HG02852 (cell line): ENCODE results near the gene ZNF165.
"Not testable (repeated sequence)": the region's sequence is repeated elsewhere in the genome, so short reads cannot be mapped to it uniquely, and the experiment has no call there.

Source experiments
- ATAC-seq: cut with Tn5 transposase; IDR thresholded peaks from one replicate; pipeline ENCODE4 v1.9.1; 2021; ENCODE audit warnings: mild to moderate bottlenecking, moderate library complexity; ENCODE audit not compliant: unreplicated experiment

The ZNF165 gene

DNA sequence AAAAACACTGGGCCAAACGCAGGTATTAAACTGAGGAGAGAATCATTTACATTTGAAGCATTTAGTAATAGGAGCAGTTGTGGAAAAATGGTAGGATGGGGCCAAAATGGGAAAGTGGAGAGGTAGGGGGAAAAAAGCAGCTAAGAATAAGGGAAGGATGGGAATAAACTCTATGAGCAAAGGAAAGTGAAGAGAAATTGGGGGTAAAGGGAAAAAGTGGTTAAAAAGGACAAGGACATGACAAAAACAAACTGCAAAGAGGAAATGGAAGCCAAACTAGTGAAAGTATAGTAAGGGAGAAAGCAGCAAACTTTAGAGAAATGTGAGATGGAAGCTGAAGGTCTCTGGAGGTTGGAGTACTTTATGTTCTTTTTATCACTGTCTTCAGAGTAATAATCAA lies 37.8 kb downstream of the ZNF165 start:
- no peak for ATAC-seq

DNA sequence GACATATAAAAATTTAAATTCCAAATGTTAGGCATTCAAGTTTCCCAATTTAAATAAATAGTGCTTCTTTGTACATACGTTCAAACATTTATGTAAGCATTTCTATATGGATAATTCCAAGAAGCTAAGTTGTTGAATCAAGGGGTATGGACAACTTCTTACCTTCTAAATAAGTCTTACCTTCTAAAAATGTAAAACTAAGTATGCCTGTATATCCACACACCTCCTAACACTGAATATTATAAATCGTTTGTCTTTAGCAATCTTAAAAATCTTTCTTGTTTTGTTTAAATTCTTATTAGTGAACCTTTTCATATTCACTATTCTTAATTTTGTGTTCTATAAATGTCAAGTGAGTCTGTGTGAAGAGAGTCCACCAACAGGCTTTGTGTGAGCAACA lies 41.5 kb downstream of the ZNF165 start:
- ATAC-seq, result no peak

DNA sequence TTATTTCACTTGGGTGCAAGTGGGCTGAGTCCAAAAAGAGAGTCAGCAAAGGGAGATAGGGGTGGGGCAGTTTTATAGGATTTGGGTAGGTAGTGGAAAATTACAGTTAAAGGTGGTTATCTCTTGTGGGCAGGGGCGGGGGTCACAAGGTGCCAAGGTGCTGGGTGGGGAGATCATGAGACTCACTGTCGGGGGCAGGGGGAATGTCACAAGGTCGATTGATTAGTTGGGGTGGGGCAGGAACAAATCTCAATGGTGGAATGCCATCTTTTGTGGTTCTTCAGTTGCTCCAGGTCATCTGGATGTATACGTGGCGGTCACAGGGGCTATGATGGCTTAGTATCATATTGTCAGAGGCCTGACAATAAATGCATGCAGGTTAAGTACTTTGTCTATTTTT lies 41.9 kb downstream of the ZNF165 start:
- not testable (repeated sequence) for ATAC-seq

DNA sequence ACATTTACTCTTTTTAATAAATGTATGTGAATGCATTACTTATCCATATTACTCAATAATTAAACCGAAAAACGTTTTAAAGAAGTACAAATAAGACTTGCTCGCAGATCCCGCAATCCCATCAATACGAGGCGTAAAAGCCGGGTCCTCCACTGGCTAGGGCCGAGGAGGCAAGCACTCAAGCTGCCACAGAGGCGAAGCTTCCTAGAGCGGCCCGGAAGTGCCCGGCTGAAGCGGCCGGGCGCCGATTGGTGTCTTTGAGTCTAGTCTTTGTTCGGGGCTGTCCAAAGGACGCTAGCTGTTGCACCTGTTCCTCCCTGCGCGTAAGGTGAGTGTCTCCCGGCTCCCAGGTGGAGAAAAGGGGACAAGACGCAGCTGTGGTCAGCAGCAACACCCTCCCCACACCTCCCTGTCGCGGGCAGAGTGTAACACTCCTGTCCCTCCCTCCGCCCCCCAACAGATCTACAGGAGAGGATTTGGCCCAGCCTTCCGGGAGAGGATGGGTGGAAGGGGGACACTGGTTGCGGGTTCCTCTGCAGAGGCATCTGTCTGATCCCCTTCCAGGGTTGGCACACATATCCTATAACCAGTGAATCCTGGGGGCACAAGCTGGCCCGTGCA lies 44.1 kb downstream of the ZNF165 start, which contains the start of gene ZSCAN16:
Gene ZSCAN16, plus strand, starts transcription at position 260 of the 621 bp plus-strand sequence. CDS start 835 bp downstream, outside the sequence.
- ATAC-seq, result peak; percentile 98

DNA sequence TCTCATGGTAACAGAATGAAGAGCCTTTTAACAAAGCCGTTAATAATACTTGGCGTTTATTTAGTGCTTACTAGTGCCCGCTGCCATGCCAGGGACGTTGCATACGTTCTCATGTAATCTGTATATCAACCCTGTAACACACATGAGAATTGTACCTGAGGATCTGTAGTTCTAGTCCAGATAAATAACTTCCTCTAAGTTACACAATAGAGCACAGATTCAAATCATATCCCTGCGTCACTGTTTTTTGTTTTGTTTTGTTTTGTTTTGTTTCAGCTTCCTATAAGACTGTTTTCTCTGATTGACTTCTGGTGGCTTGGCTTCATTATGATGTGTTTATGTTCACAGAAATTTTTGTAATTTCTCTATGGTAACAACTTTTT lies 44.6 kb downstream of the ZNF165 start:
- no peak for ATAC-seq

DNA sequence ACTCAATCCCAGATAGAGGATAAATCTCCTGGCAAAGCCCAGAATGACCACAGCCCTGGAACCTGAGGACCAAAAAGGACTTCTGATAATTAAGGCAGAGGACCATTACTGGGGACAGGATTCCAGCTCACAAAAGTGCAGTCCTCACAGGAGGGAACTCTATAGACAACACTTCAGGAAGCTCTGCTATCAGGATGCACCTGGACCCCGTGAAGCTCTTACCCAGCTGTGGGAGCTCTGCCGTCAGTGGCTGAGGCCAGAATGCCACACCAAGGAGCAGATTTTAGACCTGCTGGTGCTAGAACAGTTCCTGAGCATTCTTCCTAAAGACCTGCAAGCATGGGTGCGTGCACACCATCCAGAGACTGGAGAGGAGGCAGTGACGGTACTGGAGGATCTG lies 45.0 kb downstream of the ZNF165 start:
- no peak for ATAC-seq

GRCh38 chr6:28134015-28134414 lies 53.6 kb downstream of the ZNF165 start:
- no peak for ATAC-seq

DNA sequence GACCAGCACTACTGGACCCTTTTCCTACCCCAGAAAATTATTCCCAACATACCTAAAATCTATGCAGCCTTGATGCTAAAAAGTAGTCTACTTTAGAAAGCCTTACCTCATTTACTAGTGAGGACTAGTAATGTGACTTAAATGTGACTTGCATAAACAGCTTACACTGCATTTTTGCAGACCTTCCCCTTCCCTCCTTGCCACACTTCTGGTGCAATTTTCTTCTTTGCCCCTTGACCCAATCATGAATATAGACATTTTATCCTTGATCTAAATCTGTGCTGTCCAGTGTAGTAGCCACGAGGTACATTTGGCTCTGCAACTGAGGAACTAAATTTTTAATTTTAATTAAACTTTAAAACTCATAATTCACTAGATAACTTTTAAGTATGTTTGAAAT lies 54.3 kb downstream of the ZNF165 start:
- no peak for ATAC-seq

GRCh38 chr6:28135393-28135792 lies 55.0 kb downstream of the ZNF165 start:
- ATAC-seq, result no peak

DNA sequence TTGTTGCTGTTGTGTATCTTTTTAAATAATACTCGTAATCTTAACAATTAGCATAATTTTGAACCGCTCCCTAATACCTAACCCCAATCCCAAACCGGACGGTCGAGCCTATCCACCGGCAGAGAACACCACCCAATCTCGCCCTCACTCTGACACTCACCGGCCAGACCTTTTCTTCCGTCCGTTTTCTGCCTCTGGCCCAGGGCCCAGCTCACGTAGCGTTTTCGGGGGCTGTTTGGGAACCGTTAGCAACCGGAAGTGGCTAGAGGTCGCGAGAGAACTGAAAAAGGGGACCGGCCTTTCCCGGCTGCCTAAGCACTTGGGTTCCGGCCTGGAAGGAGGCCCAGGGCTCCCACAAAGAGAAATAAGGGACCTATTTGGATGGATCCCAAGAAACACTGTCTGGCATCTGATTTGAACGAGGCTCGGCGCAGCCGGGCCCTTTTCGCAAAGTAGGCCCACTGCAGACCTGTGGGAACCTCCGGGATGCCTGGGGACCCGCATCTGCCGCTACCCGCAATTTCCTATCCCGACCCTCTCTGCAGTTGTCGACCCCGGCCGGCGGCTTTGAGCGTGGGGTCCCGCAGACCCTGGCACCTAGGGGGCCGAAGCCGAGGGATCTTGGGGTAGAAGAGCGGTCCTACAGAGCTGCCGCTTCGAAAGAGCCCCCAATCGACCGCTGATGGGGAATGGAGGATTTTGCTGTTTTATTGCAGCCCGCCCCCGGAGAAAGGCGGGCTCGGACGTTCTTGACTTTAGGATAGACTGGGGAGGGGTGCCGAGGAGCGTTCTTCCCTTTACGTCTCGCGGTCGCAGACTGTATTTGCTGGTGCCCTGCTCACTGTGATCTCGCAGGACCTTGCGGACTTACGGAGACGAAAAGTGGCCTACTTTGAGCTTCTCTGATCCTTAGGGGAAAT lies 56.5 kb downstream of the ZNF165 start:
- peak; percentile 63 for ATAC-seq

- ATAC-seq, result peak; percentile 25
Measured at GRCh38 chr6:28137505-28137981, 57.2 kb downstream of the ZNF165 start.
